ENCODE results near the gene LRRC52. TPM values are rescaled to one million over a fixed set of nuclear protein-coding genes. Genes with fewer than 3 reads are reported as not detected.
"Not testable (repeated sequence)": the region's sequence is repeated elsewhere in the genome, so short reads cannot be mapped to it uniquely, and the experiment has no call there.

LRRC52 gene
- total RNA-seq, 1 experiment from 2014 or later = not detected

DNA sequence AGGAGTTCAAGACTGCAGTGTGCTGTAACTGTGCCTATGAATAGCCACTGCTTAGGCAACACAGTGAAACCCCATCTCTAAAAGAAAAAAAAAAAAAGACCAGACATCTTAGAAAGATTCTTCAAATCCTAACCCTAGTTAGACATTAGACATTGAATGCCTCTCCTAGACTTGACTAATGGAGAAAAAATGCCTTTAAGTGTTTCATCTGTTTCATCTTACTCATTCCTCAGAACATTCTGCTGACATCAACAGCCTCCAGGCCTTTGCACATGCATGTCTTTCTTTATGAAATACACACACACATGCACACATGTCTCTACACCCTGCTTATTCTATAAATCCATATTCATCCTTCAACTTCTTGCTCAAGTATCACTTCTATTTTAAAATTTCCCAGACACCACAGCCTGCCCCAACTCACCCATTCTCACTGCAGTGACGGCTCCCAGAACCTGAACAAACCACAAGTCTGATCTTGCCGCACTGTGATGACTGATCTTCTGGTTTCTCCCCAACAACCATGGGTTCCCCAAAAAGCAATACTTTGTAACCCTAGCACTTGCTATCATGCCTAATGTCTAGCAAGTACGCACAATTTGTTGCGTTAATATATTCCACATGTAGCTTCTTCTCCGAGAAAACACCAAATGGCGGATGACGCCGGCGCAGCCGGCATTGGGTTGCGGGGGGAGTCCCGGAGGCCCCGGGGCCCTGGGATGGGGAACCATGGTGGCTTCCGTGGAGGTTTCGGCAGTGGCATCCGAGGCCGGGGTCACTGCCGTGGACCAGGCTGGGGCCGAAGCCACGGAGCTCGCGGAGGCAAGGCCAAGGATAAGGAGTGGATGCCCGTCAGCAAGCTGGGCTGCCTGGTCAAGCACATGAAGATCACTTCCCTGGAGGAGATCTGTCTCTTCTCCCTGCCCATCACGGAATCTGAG, 37.4 kb downstream of the LRRC52 start:
- no peak for DNase-seq (ENCODE audit: low read depth in 1 of 2, low spot score in 2 of 2)
- Histone ChIP-seq H3K36me3 (no peaks in the 10 kb centered on the region), H3K4me3 (no peak overlapping the region), H3K9me3 (replicated peaks) (no peaks in the 10 kb centered on the region), H3K27me3 (replicated peaks) (no peaks in the 10 kb centered on the region; the same call in 1 of the 2 replicates), H3K4me1 (replicated peaks) (no peaks in the 10 kb centered on the region), H3K27ac (no peak overlapping the region)

DNA sequence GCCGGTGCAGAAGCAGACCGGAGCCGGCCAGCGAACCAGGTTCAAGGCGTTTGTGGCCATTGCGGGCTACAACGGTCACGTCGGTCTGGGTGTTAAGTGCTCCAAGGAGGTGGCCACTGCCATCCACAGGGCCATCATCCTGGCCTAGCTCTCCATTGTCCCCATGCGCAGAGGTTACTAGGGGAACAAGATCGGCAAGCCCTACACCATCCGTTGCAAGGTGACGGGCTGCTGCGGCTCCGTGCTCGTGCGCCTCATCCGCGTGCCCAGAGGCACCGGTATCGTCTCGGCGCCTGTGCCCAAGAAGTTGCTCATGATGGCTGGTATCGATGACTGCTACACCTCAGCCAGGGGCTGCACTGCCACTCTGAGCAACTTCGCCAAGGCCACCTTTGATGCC, 38.1 kb downstream of the LRRC52 start:
- DNase-seq (ENCODE audit: low read depth in 1 of 2, low spot score in 2 of 2) = no peak
- no peak overlapping the region for H3K27ac ChIP-seq
- no peaks in the 10 kb centered on the region for H3K4me1 ChIP-seq (replicated peaks)
- no peaks in the 10 kb centered on the region; the same call in 1 of the 2 replicates for H3K27me3 ChIP-seq (replicated peaks)
- no peaks in the 10 kb centered on the region for H3K9me3 ChIP-seq (replicated peaks)
- no peaks in the 10 kb centered on the region for H3K36me3 ChIP-seq
- no peak overlapping the region for H3K4me3 ChIP-seq

DNA sequence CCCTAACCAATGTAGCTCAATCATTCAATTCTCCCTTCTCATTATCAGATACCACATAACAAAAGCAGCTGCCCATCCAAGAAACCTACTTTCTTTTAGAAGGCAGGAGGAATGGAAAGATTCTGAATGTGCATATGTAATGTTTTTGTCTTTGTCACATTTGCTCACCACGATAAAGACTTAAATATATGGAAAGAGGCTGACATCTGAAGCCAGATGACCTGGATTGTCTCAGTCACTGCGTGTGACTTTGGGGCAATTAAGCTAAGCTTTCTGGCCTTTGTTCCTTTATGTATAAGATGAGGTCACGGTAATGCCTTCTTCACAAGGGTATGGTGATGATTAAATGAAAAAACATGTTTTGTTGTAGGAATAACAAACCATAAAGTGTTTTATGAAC, 42.6 kb downstream of the LRRC52 start:
- no peak for DNase-seq (ENCODE audit: low read depth in 1 of 2, low spot score in 2 of 2)
- H3K27me3 ChIP-seq (replicated peaks) = peaks cover 3% of the 10 kb centered on the region
- no peaks in the 10 kb centered on the region for H3K9me3 ChIP-seq (replicated peaks)
- no peaks in the 10 kb centered on the region for H3K36me3 ChIP-seq
- H3K4me3 ChIP-seq = no peak overlapping the region
- H3K27ac ChIP-seq = no peak overlapping the region
- H3K4me1 ChIP-seq (replicated peaks) = no peaks in the 10 kb centered on the region

DNA sequence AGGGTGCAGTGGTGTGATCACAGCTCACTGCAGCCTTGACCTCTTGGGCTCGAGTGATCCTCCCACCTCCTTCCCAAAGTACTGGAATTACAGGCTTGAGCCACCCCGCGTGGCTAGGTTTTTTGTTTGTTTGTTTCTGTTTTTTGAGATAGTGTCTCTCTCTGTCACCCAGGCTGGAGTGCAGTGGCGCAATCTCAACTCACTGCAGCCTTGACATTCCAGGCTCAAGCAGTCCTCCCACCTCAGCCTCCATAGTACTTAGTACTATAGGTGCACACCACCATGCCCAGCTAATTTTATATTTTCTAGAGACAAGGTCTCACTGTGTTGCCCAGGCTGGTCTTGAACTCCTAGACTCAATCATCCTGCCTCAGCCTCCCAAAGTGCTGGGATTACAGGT, 47.6 kb downstream of the LRRC52 start:
- H3K36me3 ChIP-seq; H3K27ac ChIP-seq; H3K4me1 ChIP-seq (replicated peaks); H3K4me3 ChIP-seq; H3K9me3 ChIP-seq (replicated peaks); DNase-seq (ENCODE audit: low read depth in 1 of 2, low spot score in 2 of 2): not testable (repeated sequence)
- H3K27me3 ChIP-seq (replicated peaks) = peaks cover 27% of the 10 kb centered on the region

DNA sequence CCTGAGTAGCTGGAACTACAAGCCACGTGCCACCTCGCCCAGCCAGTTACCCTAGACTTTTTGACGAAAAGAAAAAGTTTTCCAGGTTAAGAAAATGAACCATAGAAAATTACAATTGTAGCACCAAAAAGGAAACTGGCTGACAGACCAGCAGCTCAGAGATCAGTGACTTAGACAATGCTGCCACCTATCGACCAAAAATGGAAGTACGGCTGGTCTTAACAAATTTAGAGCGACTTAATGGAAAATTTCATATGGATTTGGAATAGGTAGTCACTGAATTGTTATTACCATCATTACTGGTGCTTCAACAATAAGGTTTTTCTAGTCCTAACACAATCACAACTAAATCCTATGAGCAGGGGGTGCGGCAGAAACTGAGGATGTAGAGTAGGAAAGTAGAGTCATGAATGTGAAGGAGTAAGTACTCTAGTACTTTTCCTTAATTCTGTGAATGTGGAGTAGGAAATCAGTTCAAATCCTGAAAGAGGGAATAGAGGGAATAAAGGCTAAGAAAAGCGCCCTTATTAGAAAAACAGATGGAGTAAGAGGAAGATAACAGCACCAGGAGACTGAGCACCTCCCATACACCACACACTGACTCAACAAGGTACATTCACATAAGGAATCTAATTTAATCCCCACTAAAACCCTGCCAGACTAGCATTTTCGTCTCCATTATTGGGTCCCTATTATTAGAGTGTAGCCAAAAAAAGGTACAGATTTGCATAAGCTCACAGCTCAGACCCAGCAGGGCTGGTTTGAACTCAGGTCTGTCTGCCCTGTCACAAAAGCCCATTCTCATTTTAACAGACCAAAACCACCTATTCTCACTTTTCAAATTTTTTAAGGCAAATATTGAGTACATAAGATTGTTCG, 49.4 kb downstream of the LRRC52 start:
- Histone ChIP-seq H3K36me3 (no peaks in the 10 kb centered on the region), H3K4me1 (replicated peaks) (peaks cover 5% of the 10 kb centered on the region), H3K27ac (no peak overlapping the region), H3K4me3 (no peak overlapping the region), H3K27me3 (replicated peaks) (peaks cover 27% of the 10 kb centered on the region), H3K9me3 (replicated peaks) (no peaks in the 10 kb centered on the region)
- DNase-seq (ENCODE audit: low read depth in 1 of 2, low spot score in 2 of 2) = peak; percentile 57 to 65

DNA sequence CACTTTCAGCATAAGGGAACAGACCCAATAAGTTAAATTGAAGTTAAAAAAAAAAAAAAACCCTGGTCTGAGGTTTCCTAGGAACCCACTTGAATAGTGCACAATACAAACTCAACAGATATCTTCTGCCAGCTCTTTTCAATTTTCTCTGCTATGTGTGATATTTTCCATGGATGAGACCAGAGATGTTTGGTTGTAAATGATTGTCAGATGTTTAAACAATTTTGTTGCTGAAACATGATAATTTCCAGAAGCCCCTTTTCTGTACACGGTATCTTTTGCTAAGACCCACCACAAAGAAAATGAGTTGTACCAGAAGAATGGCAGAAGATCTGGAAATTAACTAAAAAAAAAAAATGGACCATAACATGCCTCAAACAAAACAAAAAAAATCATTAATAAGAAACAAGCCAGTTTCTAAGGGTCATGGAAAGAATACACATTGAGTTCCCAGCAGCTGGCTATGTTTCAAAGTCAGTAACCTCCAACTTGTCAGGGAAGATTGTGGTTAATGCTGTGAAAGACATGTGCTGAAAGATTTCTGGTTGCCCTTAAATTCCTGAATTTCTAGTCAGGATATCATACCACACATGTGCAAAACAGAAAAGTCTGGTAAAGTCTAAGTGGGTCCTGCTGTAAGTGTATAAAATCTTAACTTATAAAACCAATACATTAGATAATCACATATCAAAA, 51.6 kb downstream of the LRRC52 start:
- Histone ChIP-seq H3K27me3 (replicated peaks) (peaks cover 27% of the 10 kb centered on the region), H3K27ac (no peak overlapping the region), H3K4me1 (replicated peaks) (peaks cover 13% of the 10 kb centered on the region), H3K36me3 (no peaks in the 10 kb centered on the region), H3K4me3 (no peak overlapping the region), H3K9me3 (replicated peaks) (no peaks in the 10 kb centered on the region)
- DNase-seq (ENCODE audit: low read depth in 1 of 2, low spot score in 2 of 2) = no peak

DNA sequence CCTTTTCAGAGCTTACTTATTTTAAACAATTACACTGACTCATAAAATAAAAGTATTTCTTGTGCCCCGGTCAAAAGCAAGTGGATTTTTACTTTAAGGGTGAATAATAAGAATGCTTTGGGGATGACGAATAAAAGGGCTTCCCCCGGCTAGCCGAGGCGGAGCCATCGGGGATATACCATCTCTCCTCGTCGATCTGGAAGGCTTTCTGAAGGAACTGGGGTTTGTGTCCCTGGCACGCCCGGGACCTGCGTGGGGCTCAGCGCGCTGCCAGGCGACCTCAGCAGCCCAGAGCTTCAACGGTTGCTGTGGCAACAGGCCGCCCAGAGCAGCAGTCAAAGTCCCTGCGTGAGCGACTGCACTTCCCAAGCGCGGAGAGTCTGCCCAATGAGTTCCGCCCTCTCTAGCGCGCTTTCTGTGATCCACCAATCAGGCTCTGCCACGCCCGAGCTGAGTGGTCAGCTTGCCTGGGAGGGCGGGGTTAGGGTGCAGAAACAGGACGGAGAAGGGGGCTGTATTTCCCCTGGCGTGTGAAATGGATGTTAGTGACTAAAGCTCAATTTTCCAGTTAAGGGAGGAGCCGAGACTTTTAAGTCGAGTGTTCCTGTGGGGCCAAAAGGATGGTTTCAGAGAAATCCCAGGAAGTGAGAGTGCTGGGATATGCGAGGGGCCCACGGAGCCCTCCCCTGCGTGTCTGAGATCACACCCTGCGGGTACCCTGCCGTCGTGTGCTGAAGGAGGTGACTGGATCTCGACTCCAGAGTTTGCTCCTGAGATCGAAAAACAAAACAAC, 54.3 kb downstream of the LRRC52 start:
- DNase-seq (ENCODE audit: low read depth in 1 of 2, low spot score in 2 of 2) = peak; percentile 97
- H3K4me1 ChIP-seq (replicated peaks) = peaks cover 13% of the 10 kb centered on the region
- H3K27ac ChIP-seq = peak overlapping the region; percentile 92
- no peaks in the 10 kb centered on the region for H3K36me3 ChIP-seq
- H3K4me3 ChIP-seq = peak overlapping the region; percentile 43
- H3K27me3 ChIP-seq (replicated peaks) = peaks cover 14% of the 10 kb centered on the region; the same call in 1 of the 2 replicates
- H3K9me3 ChIP-seq (replicated peaks) = no peaks in the 10 kb centered on the region

DNA sequence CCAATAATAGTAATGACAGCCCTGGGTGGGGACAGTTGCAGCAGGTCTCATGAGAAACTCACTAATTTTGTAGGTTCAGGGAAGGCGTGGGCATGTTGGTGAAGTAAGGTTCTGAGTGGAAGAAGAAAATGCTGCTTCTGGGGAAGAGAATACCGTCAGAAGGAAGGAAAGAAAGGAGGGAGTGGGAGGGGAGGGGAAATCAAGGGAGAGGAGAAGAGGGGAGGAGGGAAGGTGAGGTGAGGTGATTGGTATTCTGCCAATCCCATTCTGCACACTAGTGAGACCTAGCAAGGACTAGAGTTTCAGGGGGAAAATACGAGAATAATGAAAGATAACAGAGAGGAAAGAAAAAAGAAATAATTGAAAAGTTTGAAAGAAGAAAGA, 54.9 kb downstream of the LRRC52 start:
- peak overlapping the region; percentile 43 for H3K4me3 ChIP-seq
- H3K27ac ChIP-seq = peak overlapping the region; percentile 92
- DNase-seq (ENCODE audit: low read depth in 1 of 2, low spot score in 2 of 2) = no peak
- no peaks in the 10 kb centered on the region for H3K36me3 ChIP-seq
- H3K27me3 ChIP-seq (replicated peaks) = peaks cover 9% of the 10 kb centered on the region; the same call in 1 of the 2 replicates
- peaks cover 13% of the 10 kb centered on the region for H3K4me1 ChIP-seq (replicated peaks)
- no peaks in the 10 kb centered on the region for H3K9me3 ChIP-seq (replicated peaks)

DNA sequence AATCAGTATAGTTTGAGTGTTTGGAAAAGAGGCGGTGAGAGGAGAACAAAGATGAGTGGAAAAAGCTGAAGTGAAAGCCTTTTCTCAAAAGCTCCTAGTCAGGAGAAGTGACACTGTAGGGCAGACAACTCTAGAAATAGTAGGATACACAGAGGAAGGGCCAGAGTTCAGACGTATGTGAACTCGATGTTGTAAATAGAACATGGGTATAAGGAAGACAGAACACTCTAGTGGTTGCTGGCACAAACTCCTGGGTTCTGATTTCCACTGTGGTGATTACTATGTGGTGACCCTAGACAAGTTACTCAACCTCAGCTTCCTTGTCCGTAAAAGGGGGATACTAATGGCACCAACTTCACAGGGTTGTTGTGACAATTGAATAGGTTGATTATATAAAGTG, 57.0 kb downstream of the LRRC52 start:
- H3K4me1 ChIP-seq (replicated peaks) = peaks cover 13% of the 10 kb centered on the region
- no peak for DNase-seq (ENCODE audit: low read depth in 1 of 2, low spot score in 2 of 2)
- no peaks in the 10 kb centered on the region for H3K36me3 ChIP-seq
- no peak overlapping the region for H3K27ac ChIP-seq
- no peaks in the 10 kb centered on the region for H3K27me3 ChIP-seq (replicated peaks)
- no peaks in the 10 kb centered on the region for H3K9me3 ChIP-seq (replicated peaks)
- H3K4me3 ChIP-seq = no peak overlapping the region

DNA sequence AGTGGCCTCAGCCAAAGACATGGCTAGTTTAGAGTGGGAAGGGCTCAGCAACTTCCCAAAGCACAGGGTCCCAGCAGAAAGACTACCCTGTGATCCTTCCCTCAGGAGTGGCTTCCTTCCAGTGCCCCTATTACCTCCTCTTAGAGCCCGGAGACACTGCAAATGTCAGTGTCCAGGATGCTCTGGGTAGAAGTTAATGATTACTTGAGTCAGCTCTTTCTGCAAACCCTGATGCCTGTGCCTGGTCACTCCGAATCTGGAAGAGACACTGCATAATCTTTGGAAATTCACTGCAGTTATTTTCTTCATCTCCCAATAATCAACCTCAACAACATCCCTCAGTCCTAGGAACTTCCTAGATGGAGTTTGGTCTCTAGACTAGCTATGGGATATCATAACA, 60.0 kb downstream of the LRRC52 start:
- Histone ChIP-seq H3K27me3 (replicated peaks) (no peaks in the 10 kb centered on the region; the same call in 1 of the 2 replicates), H3K9me3 (replicated peaks) (no peaks in the 10 kb centered on the region), H3K27ac (no peak overlapping the region), H3K4me3 (no peak overlapping the region), H3K36me3 (no peaks in the 10 kb centered on the region), H3K4me1 (replicated peaks) (peaks cover 3% of the 10 kb centered on the region)
- DNase-seq (ENCODE audit: low read depth in 1 of 2, low spot score in 2 of 2) = no peak

DNA sequence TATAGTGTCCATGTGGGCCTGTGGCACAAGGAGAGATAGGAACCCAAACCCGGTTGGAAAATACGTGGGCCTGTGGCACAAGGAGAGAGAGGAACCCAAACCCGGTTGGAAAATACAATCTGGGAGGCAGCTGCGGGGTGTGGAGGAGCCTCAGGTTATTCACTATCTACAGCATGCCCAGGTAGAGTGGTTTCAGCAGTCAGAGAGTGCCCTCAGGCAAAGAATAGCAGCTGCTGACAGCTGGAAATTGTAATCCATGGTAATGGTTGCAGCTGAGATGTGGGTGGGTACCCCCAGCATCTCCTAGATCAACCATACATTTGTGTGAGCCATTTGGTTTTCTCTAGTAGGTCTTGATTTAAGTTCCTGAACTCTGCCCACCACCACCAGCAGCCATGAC, 61.4 kb downstream of the LRRC52 start:
- no peaks in the 10 kb centered on the region for H3K36me3 ChIP-seq
- H3K9me3 ChIP-seq (replicated peaks) = no peaks in the 10 kb centered on the region
- no peak overlapping the region for H3K27ac ChIP-seq
- no peaks in the 10 kb centered on the region; the same call in 1 of the 2 replicates for H3K27me3 ChIP-seq (replicated peaks)
- H3K4me1 ChIP-seq (replicated peaks) = no peaks in the 10 kb centered on the region
- H3K4me3 ChIP-seq = no peak overlapping the region
- DNase-seq (ENCODE audit: low read depth in 1 of 2, low spot score in 2 of 2) = no peak

DNA sequence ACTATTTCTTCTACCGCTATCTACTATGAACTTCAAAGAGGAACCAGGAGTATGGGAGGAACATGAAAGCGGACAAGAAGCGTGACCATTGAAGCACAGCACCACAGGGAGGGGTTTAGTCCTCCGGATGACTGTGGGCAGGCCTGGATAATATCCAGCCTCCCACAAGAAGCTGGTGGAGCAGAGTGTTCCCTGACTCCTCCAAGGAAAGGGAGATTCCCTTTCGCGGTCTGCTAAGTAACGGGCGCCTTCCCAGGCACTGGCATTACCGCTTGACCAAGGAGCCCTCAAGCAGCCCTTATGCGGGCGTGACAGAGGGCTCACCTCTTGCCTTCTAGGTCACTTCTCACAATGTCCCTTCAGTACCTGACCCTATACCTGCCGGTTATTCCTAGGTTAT, 62.9 kb downstream of the LRRC52 start:
- H3K4me1 ChIP-seq (replicated peaks); H3K27ac ChIP-seq; H3K9me3 ChIP-seq (replicated peaks); H3K27me3 ChIP-seq (replicated peaks); H3K36me3 ChIP-seq; DNase-seq (ENCODE audit: low read depth in 1 of 2, low spot score in 2 of 2); H3K4me3 ChIP-seq: not testable (repeated sequence)

DNA sequence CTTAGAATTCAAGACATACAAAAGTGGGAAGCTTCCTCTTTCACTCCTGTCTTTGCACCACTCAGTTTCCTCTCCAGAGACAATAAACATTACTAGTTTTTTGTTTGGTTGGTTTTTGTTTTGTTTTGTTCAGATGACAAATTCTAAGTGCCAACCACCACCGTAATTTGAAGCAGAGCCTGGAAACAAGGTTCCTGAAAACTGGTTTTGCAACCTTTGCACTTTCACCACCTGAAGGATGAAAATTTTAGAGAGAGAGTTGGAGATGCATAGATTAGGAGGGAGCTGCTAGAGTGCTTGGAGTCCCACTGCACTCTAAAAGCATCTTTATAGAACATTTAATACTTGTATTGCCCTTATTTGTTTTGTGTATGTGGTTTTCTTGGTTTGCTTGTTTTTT, 67.1 kb downstream of the LRRC52 start:
- H3K4me1 ChIP-seq (replicated peaks) = no peaks in the 10 kb centered on the region
- peaks cover 4% of the 10 kb centered on the region; the same call in 1 of the 2 replicates for H3K27me3 ChIP-seq (replicated peaks)
- no peak overlapping the region for H3K27ac ChIP-seq

More for the DNA sequence above, 67.1 kb downstream of the LRRC52 start:
- DNase-seq (ENCODE audit: low read depth in 1 of 2, low spot score in 2 of 2) = no peak
- Histone ChIP-seq H3K4me3 (no peak overlapping the region), H3K9me3 (replicated peaks) (no peaks in the 10 kb centered on the region), H3K36me3 (no peaks in the 10 kb centered on the region)
